Keratinocyte (primary cell): ENCODE results near the gene PSMB11.

Experiments
- CTCF ChIP-seq, 3 experiments: IDR thresholded peaks in 1 of 3; conservative IDR thresholded peaks in 1 of 3; optimal IDR thresholded peaks in 1 of 3; 2 replicates in 2 of 3; 3 replicates in 1 of 3; pipeline versions ENCODE3 to v1.5.1; 2011; ENCODE audit warnings: low read length in 3 of 3, mild to moderate bottlenecking in 3 of 3, moderate library complexity in 2 of 3, control low read depth in 1 of 3, inconsistent platforms in 1 of 3; ENCODE audit not compliant: insufficient read depth in 2 of 3; ENCODE audit errors: extremely low read depth in 1 of 3
- EZH2 ChIP-seq: IDR thresholded peaks from one replicate; pipeline ENCODE4 v1.6.1; 2012; ENCODE audit warnings: inconsistent platforms, mild to moderate bottlenecking, low read length, moderate library complexity

DNA sequence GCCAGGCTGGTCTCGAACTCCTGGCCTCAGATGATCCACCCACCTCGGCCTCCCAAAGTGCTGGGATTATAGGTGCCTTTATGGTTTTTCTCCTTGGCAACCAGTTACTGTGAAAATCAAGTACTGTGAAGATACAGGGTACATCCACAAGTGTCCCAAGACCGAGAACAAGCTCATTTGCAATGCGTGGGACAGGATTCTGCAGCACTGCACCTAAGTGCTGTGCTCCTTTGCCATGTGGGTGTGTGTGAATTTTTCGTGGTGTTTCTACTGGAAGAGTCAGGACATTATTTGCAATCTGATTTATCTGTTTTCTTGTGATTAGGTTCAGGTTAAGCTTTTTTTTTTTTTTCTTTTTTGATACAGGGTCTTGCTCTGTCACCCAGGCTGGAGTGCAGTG lies 24.9 kb upstream of the PSMB11 start:
- TF ChIP-seq EZH2 (no peak), CTCF (optimal IDR thresholded peaks at IDR 0.05 in 1 of 3, IDR thresholded peaks at IDR 0.05 in 1 of 3, conservative IDR thresholded peaks at IDR 0.05 in 1 of 3; ENCODE audit: extremely low read depth in 1 of 3, insufficient read depth in 2 of 3, low read length in 3 of 3) (no peak)
